Stomach (tissue), 9 donors: ENCODE data around the gene PARD3. TPM values are rescaled to one million over a fixed set of nuclear protein-coding genes. Genes with fewer than 3 reads are reported as not detected.
A peak's percentile ranks its signal among the peaks of the same experiment; 100 is the strongest.

ENCODE experiments used
- DNase-seq, 2 donors: peaks; one replicate each; pipeline versions ENCODE4 v3.0.0 to v3.0.0-alpha.2; 2013 to 2019
- H3K27ac ChIP-seq, 5 donors: fragments of 200-600 bp in 4 of 5; sonication (generic) in 4 of 5; one replicate each; pipeline ENCODE4 v1.5.1; 2013 to 2019; ENCODE audit warnings: mild to moderate bottlenecking in 1 of 5, moderate library complexity in 1 of 5
- H3K27me3 ChIP-seq, 3 donors: fragments of 200-600 bp; sonication (generic); one replicate each; pipeline ENCODE4 v1.5.1; 2017 to 2019; ENCODE audit warnings: mixed run types in 1 of 3
- H3K36me3 ChIP-seq, 4 donors: fragments of 200-600 bp; sonication (generic); 1 replicate in 3 of 4; 2 replicates in 1 of 4; pipeline ENCODE4 v1.5.1; 2016 to 2019
- H3K4me1 ChIP-seq, 4 donors: fragments of 200-600 bp; sonication (generic); one replicate each; pipeline ENCODE4 v1.5.1; 2016 to 2019
- H3K4me3 ChIP-seq, 4 donors: fragments of 200-600 bp; sonication (generic) in 3 of 4; one replicate each; pipeline ENCODE4 v1.5.1; 2016 to 2019; ENCODE audit warnings: mild to moderate bottlenecking in 1 of 4
- H3K9me3 ChIP-seq, 4 donors: fragments of 200-600 bp; sonication (generic); one replicate each; pipeline ENCODE4 v1.5.1; 2016 to 2019
- EP300 ChIP-seq: sonication (generic); formaldehyde crosslinking; IDR thresholded peaks from one replicate; pipeline ENCODE4 v1.6.1; 2017; ENCODE audit warnings: antibody characterized with exemption
- POLR2A ChIP-seq, 4 donors: fragments of 450-650 bp; IDR thresholded peaks; one replicate each; pipeline ENCODE4 v1.6.1; 2016; ENCODE audit warnings: antibody characterized with exemption in 4 of 4, control low read depth in 2 of 4, mild to moderate bottlenecking in 1 of 4, moderate library complexity in 1 of 4
- POLR2AphosphoS5 ChIP-seq, 3 donors: sonication (generic); formaldehyde crosslinking; IDR thresholded peaks; one replicate each; pipeline ENCODE4 v1.6.1; 2016; ENCODE audit warnings: antibody characterized with exemption in 3 of 3
- WGBS, 5 donors: extraction: QIAGEN DNeasy Blood & Tissue Kit in 3 of 5; methylation state at CpG; one replicate each; pipeline versions ENCODE4 v1.1.5 to v1.1.7; 2013 to 2018; 5-methylcytosine and 5-hydroxymethylcytosine counted together
- intact Hi-C: fragments of 100-400 bp; cut with DNase I; formaldehyde crosslinking; loops from one replicate; pipeline ENCODE4 v1.15.1; 2023; ENCODE audit warnings: low total_unique reads
- polyA plus RNA-seq, 3 donors: library from polyadenylated mRNA; stranded (reverse); fragments of 200-250 nt; gene quantifications; one replicate each; pipeline ENCODE4 v1.2.3, GENCODE V29; 2013
- total RNA-seq, 5 donors: library from RNA; depleted of rRNA; stranded (reverse); fragments of >200 nt; gene quantifications; one replicate each; pipeline versions ENCODE4 v1.1.0 to v1.2.3, GENCODE V29; 2014 to 2016
- TF ChIP-seq, protein P1 (sequence below), 7 experiments: fragments of 450-650 bp in 4 of 7; fragments of 200-600 bp in 3 of 7; sonication (generic) in 3 of 7; IDR thresholded peaks; one replicate each; pipeline ENCODE4 v1.5.1; 2016 to 2019; ENCODE audit warnings: antibody characterized with exemption in 7 of 7, control low read depth in 2 of 7, mild to moderate bottlenecking in 1 of 7
- donor health status: healthy with polysubstance abuse.
- donor health status: Bipolar disorder and iron deficiency.
- donor health status: healthy.

The PARD3 gene
- total and polyA plus RNA-seq, 8 donors: 13.7 to 118 (median 31.8) TPM

DNA sequence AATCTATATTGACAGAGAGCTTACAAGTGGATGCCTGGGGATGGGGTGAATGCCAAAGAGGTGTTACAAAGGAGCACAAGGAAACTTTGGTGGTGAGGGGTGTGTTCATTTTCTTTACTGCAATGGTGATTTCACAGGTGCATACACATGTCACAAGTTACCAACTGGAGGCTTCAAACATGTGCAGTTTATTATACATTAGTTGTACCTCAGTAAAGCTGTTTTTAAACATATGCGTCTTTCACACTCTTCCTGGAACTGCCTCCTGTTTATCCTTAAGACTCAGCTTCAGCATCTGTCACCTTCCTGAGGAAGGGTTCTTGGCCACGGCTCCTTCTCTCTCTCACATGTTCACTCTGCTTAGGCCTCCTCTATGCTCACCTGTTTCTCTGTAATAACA, 731.5 kb downstream of the PARD3 start:
- intact Hi-C loops: no loop called here
- no peak overlapping the region for H3K27ac ChIP-seq
- H3K36me3 ChIP-seq: no peaks in the 10 kb centered on the region
- 88 to 99% (median 96%) methylated on average over 2 of the region's 2 CpGs for WGBS, 5 donors
- peaks cover 0 to 17% (median 7%) of the 10 kb centered on the region in 4 donors for H3K9me3 ChIP-seq
- TF ChIP-seq POLR2AphosphoS5 (IDR thresholded peaks at IDR 0.05): no peak
- TF ChIP-seq, protein P1, sequence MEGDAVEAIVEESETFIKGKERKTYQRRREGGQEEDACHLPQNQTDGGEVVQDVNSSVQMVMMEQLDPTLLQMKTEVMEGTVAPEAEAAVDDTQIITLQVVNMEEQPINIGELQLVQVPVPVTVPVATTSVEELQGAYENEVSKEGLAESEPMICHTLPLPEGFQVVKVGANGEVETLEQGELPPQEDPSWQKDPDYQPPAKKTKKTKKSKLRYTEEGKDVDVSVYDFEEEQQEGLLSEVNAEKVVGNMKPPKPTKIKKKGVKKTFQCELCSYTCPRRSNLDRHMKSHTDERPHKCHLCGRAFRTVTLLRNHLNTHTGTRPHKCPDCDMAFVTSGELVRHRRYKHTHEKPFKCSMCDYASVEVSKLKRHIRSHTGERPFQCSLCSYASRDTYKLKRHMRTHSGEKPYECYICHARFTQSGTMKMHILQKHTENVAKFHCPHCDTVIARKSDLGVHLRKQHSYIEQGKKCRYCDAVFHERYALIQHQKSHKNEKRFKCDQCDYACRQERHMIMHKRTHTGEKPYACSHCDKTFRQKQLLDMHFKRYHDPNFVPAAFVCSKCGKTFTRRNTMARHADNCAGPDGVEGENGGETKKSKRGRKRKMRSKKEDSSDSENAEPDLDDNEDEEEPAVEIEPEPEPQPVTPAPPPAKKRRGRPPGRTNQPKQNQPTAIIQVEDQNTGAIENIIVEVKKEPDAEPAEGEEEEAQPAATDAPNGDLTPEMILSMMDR (IDR thresholded peaks at IDR 0.05): no peak
- no peak for TF ChIP-seq EP300
- no peak for TF ChIP-seq POLR2A (IDR thresholded peaks at IDR 0.05)
- H3K27me3 ChIP-seq: no peaks in the 10 kb centered on the region
- no peak overlapping the region for H3K4me3 ChIP-seq
- H3K4me1 ChIP-seq: peaks cover 0 to 4% (median 0%) of the 10 kb centered on the region in 4 donors
- DNase-seq: no peak

DNA sequence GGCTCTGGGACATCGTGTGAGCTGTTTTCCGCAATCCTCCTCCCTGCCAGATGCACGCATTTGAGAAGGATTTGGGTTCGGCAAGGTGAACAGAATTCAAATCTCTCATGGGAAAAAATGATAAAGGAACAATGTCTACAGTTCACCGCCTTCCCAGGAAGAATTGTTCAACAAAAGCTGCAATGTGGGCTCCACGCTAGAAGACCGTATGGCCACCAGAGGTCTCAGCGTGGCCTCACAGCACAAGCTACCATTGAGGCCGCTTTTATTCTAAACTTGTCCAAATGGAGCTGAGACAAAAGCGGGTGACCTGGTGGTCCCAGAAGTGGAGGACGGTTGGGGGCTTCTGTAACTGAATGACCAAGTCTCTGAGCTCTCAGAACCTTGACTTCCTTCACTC, 733.1 kb downstream of the PARD3 start:
- H3K27me3 ChIP-seq: no peaks in the 10 kb centered on the region
- intact Hi-C loops: no loop called here
- H3K36me3 ChIP-seq: no peaks in the 10 kb centered on the region
- H3K9me3 ChIP-seq: peaks cover 0 to 17% (median 7%) of the 10 kb centered on the region in 4 donors
- TF ChIP-seq POLR2AphosphoS5 (IDR thresholded peaks at IDR 0.05) (no peak), POLR2A (IDR thresholded peaks at IDR 0.05) (no peak), EP300 (no peak)
- TF ChIP-seq, protein P1 (IDR thresholded peaks at IDR 0.05): no peak
- peaks cover 0 to 9% (median 0%) of the 10 kb centered on the region in 4 donors for H3K4me1 ChIP-seq
- no peak overlapping the region for H3K4me3 ChIP-seq
- DNase-seq: no peak
- 82 to 95% (median 88%) methylated on average over 11 of the region's 11 CpGs for WGBS, 5 donors
- no peak overlapping the region for H3K27ac ChIP-seq

DNA sequence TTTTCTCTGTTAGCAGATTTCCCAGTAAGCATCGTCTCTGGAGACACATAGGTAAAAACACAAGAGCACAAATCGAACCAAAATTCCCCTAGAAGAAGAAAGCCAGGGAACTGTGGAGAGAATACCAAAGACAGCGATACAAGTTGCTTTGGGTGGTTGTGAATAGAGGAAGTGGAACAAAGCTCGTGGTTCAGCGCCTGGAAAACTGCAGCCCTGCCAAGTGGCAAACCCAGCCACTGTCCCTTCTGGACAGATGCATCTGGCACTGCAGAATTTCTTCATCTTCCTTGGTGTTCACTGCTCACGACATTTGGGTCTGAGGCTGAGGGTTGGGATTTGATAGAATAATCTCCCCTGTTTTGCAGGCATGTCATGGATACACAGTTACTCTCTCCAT, 733.8 kb downstream of the PARD3 start:
- Histone ChIP-seq H3K9me3 (peaks cover 0 to 22% (median 7%) of the 10 kb centered on the region in 4 donors), H3K27ac (no peak overlapping the region), H3K4me1 (peaks cover 0 to 9% (median 0%) of the 10 kb centered on the region in 4 donors), H3K27me3 (no peaks in the 10 kb centered on the region), H3K36me3 (no peaks in the 10 kb centered on the region), H3K4me3 (no peak overlapping the region)
- intact Hi-C loops: no loop called here
- DNase-seq: no peak
- 70 to 79% (median 72%) methylated on average over 6 of the region's 6 CpGs for WGBS, 5 donors
- TF ChIP-seq EP300 (no peak), POLR2AphosphoS5 (IDR thresholded peaks at IDR 0.05) (no peak), POLR2A (IDR thresholded peaks at IDR 0.05) (no peak)
- TF ChIP-seq, protein P1 (IDR thresholded peaks at IDR 0.05): no peak

DNA sequence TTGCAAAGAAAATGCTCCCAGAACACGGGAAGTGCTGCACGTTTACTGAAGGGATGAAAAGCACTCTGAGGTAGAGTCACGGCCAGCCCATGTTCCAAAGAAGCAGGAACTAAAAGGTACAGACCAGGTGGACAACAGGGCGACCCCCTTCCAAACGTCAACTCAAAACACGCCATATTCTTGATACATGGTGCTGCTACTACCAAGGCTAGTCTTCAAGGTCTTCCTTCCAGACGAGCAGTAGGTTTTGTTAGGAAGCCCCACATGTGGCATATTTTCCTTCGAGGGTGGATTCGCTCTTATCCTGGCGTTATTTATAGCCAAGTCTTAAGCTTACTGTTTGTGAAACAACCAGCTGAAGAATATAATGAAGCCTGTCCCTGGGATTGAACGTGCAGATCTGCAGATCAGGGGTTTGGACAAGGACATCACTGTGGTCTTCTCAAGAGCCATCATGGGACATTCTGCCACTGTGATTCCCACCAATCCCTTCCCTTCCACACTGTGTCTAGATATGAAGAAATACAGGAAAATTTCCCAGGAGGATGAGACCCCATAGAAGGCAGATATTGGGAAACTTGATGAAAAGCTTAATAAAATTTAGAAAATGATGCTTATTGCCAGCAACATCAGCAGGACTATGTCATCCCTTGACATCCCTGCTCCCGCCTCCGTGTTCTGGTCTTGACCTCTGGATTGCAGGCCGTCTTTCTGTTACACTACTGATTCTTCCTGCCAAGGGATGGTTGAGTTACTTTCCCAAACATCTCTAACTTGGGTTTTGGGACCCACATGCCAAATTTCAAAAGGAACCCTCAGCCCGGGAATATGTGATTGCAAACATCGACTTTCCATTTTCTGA, 734.4 kb downstream of the PARD3 start:
- peak in 1 of 2 donors; percentile 78 for DNase-seq
- peaks cover 0 to 9% (median 0%) of the 10 kb centered on the region in 4 donors for H3K4me1 ChIP-seq
- intact Hi-C loops: no loop called here
- WGBS, 5 donors: 79 to 86% (median 82%) methylated on average over 16 of the region's 16 CpGs
- TF ChIP-seq POLR2A (IDR thresholded peaks at IDR 0.05) (no peak), POLR2AphosphoS5 (IDR thresholded peaks at IDR 0.05) (peak in 2 of 3 donors; percentile 55 to 59)
- peak overlapping the region in 2 of 5 donors; percentile 21 to 26 for H3K27ac ChIP-seq
- no peaks in the 10 kb centered on the region for H3K27me3 ChIP-seq
- H3K4me3 ChIP-seq: no peak overlapping the region
- no peaks in the 10 kb centered on the region for H3K36me3 ChIP-seq
- peaks cover 0 to 23% (median 7%) of the 10 kb centered on the region in 4 donors for H3K9me3 ChIP-seq
